ENCODE measurements around the gene TBPL1.

- no peak for TF ChIP-seq CTCF (IDR thresholded peaks at IDR 0.05)
- no peak for TF ChIP-seq POLR2A (IDR thresholded peaks at IDR 0.05)
Observed at GRCh38 chr6:134010974-134011373, 58.0 kb downstream of the TBPL1 start.

Data from uterus (tissue), 2 donors.